GM19238 (cell line): ENCODE measurements around the gene HNRNPH1.

Experiments used
- DNase-seq: peaks from one replicate; pipeline ENCODE4 v3.0.0; 2011; ENCODE audit warnings: low spot score; ENCODE audit not compliant: insufficient read length

HNRNPH1 gene

GRCh38 chr5:179606071-179606909 lies 17.2 kb downstream of the HNRNPH1 start:
- DNase-seq, result no peak

- DNase-seq, result no peak
Measured at GRCh38 chr5:179605026-179605833, 18.2 kb downstream of the HNRNPH1 start.

- no peak for DNase-seq
Measured at GRCh38 chr5:179603308-179603707, 20.2 kb downstream of the HNRNPH1 start.

GRCh38 chr5:179601871-179602625 lies 21.4 kb downstream of the HNRNPH1 start:
- no peak for DNase-seq

- DNase-seq, result no peak
Measured at GRCh38 chr5:179599973-179600372, 23.5 kb downstream of the HNRNPH1 start.

GRCh38 chr5:179599566-179599965 lies 23.9 kb downstream of the HNRNPH1 start:
- no peak for DNase-seq

- DNase-seq, result no peak
Measured at GRCh38 chr5:179599100-179599499, 24.4 kb downstream of the HNRNPH1 start.

GRCh38 chr5:179596421-179596820 lies 27.1 kb downstream of the HNRNPH1 start:
- DNase-seq, result no peak

- no peak for DNase-seq
Measured at GRCh38 chr5:179595916-179596315, 27.6 kb downstream of the HNRNPH1 start.

GRCh38 chr5:179588166-179588565 lies 35.3 kb downstream of the HNRNPH1 start:
- no peak for DNase-seq

- DNase-seq, result no peak
Measured at GRCh38 chr5:179585941-179586401, 37.5 kb downstream of the HNRNPH1 start.

GRCh38 chr5:179577286-179577960 lies 46.0 kb downstream of the HNRNPH1 start:
- no peak for DNase-seq

- DNase-seq, result no peak
Measured at GRCh38 chr5:179572386-179572785, 51.1 kb downstream of the HNRNPH1 start.

GRCh38 chr5:179568721-179569120 lies 54.8 kb downstream of the HNRNPH1 start:
- DNase-seq, result no peak

GRCh38 chr5:179564526-179564925 lies 58.9 kb downstream of the HNRNPH1 start:
- no peak for DNase-seq
